ENCODE data around the gene PIGR. TPM values are rescaled to one million over a fixed set of nuclear protein-coding genes. Genes with fewer than 3 reads are reported as not detected.
A peak's percentile ranks its signal among the peaks of the same experiment; 100 is the strongest.

PIGR gene
- total and polyA plus RNA-seq, 9 of the 15 experiments (the other 6 are each of a cell fraction or from before 2014, with no cell fraction given), result 0.01 to 1.5 (median 0.03) TPM; not detected in 4

- TF ChIP-seq ZNF318 (IDR thresholded peaks at IDR 0.05; ENCODE audit: borderline replicate concordance in 1 of 2, low read depth in 1 of 2), result no peak
- no peak for TF ChIP-seq ZNF253 (CRISPR knock-in tag; conservative IDR thresholded peaks at IDR 0.05)
- TF ChIP-seq PTTG1 (tag; IDR thresholded peaks at IDR 0.05; ENCODE audit: low read depth), result no peak
- no peak for TF ChIP-seq HSF4 (CRISPR knock-in tag; IDR thresholded peaks at IDR 0.05; ENCODE audit: borderline replicate concordance)
- TF ChIP-seq PRMT5 (CRISPR knock-in tag; IDR thresholded peaks at IDR 0.05), result no peak
- no peak for TF ChIP-seq ZNF232 (CRISPR knock-in tag; IDR thresholded peaks at IDR 0.05)
- no peak for TF ChIP-seq GABPB2 (CRISPR knock-in tag; conservative IDR thresholded peaks at IDR 0.05)
- no peak for TF ChIP-seq ZNF764 (CRISPR knock-in tag; IDR thresholded peaks at IDR 0.05; ENCODE audit: low read depth)
- TF ChIP-seq ESRRA (IDR thresholded peaks at IDR 0.05; ENCODE audit: borderline replicate concordance, low read depth), result peak; percentile 26; the same call in 1 of the 2 replicates
- no peak for TF ChIP-seq ZBTB9 (CRISPR knock-in tag; IDR thresholded peaks at IDR 0.05)
- TF ChIP-seq MEIS2 (IDR thresholded peaks at IDR 0.05; ENCODE audit: partially characterized antibody), result no peak
- no peak for TF ChIP-seq ELF4 (CRISPR knock-in tag; IDR thresholded peaks at IDR 0.05)
- TF ChIP-seq MBD1 (CRISPR knock-in tag; IDR thresholded peaks at IDR 0.05), result no peak
- TF ChIP-seq KLF13 (tag; IDR thresholded peaks at IDR 0.05; ENCODE audit: borderline replicate concordance, low read depth), result no peak
- TF ChIP-seq PTBP1 (IDR thresholded peaks at IDR 0.05; ENCODE audit: low read depth, low read length), result no peak
- no peak for TF ChIP-seq SRSF3 (IDR thresholded peaks at IDR 0.05; ENCODE audit: insufficient read depth, low read length)
- no peak for TF ChIP-seq MEF2A (IDR thresholded peaks at IDR 0.05; ENCODE audit: control insufficient read depth, low read depth, low read length)
Observed at GRCh38 chr1:206907304-206907991, 38.8 kb downstream of the PIGR start (continued).
